GM12878 (cell line): ENCODE data around the gene TBCD. TPM values are rescaled to one million over a fixed set of nuclear protein-coding genes. Genes with fewer than 3 reads are reported as not detected.

ENCODE experiments used
- ATAC-seq: fragments of 200-7000 bp; cut with Tn5 transposase; 3 replicates; pipeline ENCODE4 v1.9.1; 2020; ENCODE audit warnings: mild to moderate bottlenecking, moderate library complexity
- BruUV-seq: library from RNA; stranded (reverse); fragments of 400-500 nt; replicated peaks from 2 replicates; lab custom pipeline; 2021; lab: Mats Ljungman, UMichigan
- CTCF ChIA-PET: fragments of 300-600 bp; sonication (Branson Sonifier 250); formaldehyde crosslinking; extraction: SDS; loops from one replicate; lab custom pipeline; 2021; ENCODE audit warnings: inconsistent platforms; lab: Yijun Ruan, JAX
- POLR2A ChIA-PET: fragments of 350-600 bp; formaldehyde crosslinking; extraction: SDS; loops from one replicate; lab custom pipeline; 2021; ENCODE audit warnings: inconsistent platforms; lab: Charles Lee
- RAD21 ChIA-PET: fragments of 300-600 bp; sonication (Branson Sonifier 250); formaldehyde crosslinking; loops from one replicate; lab custom pipeline; 2023; ENCODE audit warnings: antibody characterized with exemption; ENCODE audit not compliant: unreplicated experiment; lab: Charles Lee
- SMC1A ChIA-PET: fragments of 300-600 bp; sonication (Branson Sonifier 250); formaldehyde crosslinking; loops from one replicate; lab custom pipeline; 2023; ENCODE audit not compliant: unreplicated experiment, uncharacterized antibody; lab: Charles Lee
- DNase-seq: peaks from one replicate; pipeline ENCODE4 v3.0.0-alpha.2; 2011; ENCODE audit warnings: low read depth, low spot score
- FAIRE-seq: peaks from 3 replicates; lab custom pipeline; 2011; peaks lifted over from hg19 to GRCh38; lab: Jason Lieb, UNC
- H2AFZ ChIP-seq: 2 replicates; pipeline ENCODE4 v1.6.0; 2011; ENCODE audit warnings: low read depth, low read length, control low read depth; ENCODE audit not compliant: control insufficient read depth
- H3K27ac ChIP-seq: 2 replicates; pipeline ENCODE4 v1.5.1; 2011; ENCODE audit warnings: control low read depth; ENCODE audit not compliant: control insufficient read depth, insufficient read depth
- H3K27me3 ChIP-seq, 2 experiments: replicated peaks in 1 of 2; 2 replicates each; pipeline versions ENCODE4 v1.6.0 to v1.6.1; 2011; ENCODE audit warnings: low read length in 1 of 2; ENCODE audit not compliant: control insufficient read depth in 2 of 2, insufficient read depth in 2 of 2
- H3K36me3 ChIP-seq, 2 experiments: 2 replicates each; pipeline ENCODE4 v1.5.1; 2011; ENCODE audit warnings: low read length in 1 of 2; ENCODE audit not compliant: control insufficient read depth in 2 of 2, insufficient read depth in 2 of 2
- H3K4me1 ChIP-seq: 2 replicates; pipeline ENCODE4 v1.6.1; 2011; ENCODE audit warnings: mild to moderate bottlenecking, low read length, moderate library complexity, mixed read lengths; ENCODE audit not compliant: control insufficient read depth, insufficient read depth
- H3K4me2 ChIP-seq: 2 replicates; pipeline ENCODE4 v1.6.0; 2011; ENCODE audit warnings: control low read depth; ENCODE audit not compliant: control insufficient read depth, insufficient read depth
- H3K4me3 ChIP-seq: fragments of 200-600 bp; sonication (generic); 2 replicates; pipeline ENCODE4 v1.5.1; 2016
- H3K79me2 ChIP-seq: 2 replicates; pipeline ENCODE4 v1.6.0; 2011; ENCODE audit warnings: low read length; ENCODE audit not compliant: control insufficient read depth, insufficient read depth
- H3K9ac ChIP-seq: 2 replicates; pipeline ENCODE4 v1.8.0; 2011; ENCODE audit warnings: low read length, control low read depth, mixed read lengths; ENCODE audit not compliant: control insufficient read depth, insufficient read depth
- H3K9me3 ChIP-seq: replicated peaks from 3 replicates; pipeline ENCODE4 v1.5.1; 2011; ENCODE audit warnings: mild to moderate bottlenecking, low read length; ENCODE audit not compliant: control insufficient read depth, insufficient read depth
- H4K20me1 ChIP-seq: 2 replicates; pipeline ENCODE4 v1.6.0; 2011; ENCODE audit not compliant: control insufficient read depth, insufficient read depth
- CHD2 ChIP-seq: IDR thresholded peaks from 2 replicates; pipeline ENCODE4 v1.6.1; 2011; ENCODE audit warnings: low read depth, low read length, improper control_type of control experiment, borderline replicate concordance
- FOS ChIP-seq: IDR thresholded peaks from 3 replicates; pipeline ENCODE4 v1.6.1; 2011; ENCODE audit warnings: borderline replicate concordance; ENCODE audit not compliant: insufficient read length; ENCODE audit errors: extremely low read depth
- JUND ChIP-seq: IDR thresholded peaks from 2 replicates; pipeline ENCODE4 v1.6.1; 2012; ENCODE audit warnings: low read depth, mild to moderate bottlenecking, low read length, improper control_type of control experiment, moderate library complexity
- NKRF ChIP-seq: fragments of 450-650 bp; conservative IDR thresholded peaks from 2 replicates; pipeline ENCODE4 v1.6.1; 2017; ENCODE audit warnings: mild to moderate bottlenecking, moderate library complexity
- SREBF1 ChIP-seq: IDR thresholded peaks from 2 replicates; pipeline ENCODE4 v1.6.1; 2012; ENCODE audit warnings: mild to moderate bottlenecking, low read length
- ZNF207 ChIP-seq: fragments of 450-650 bp; IDR thresholded peaks from 2 replicates; pipeline ENCODE4 v1.6.1; 2014; ENCODE audit warnings: antibody characterized with exemption, mild to moderate bottlenecking, borderline replicate concordance
- WGBS: methylation state at CpG from one replicate; pipeline ENCODE4 v1.1.6; 2016; ENCODE audit warnings: low lambda C conversion rate; ENCODE audit not compliant: insufficient replicate concordance, insufficient coverage; ENCODE audit errors: missing lambda C conversion rate; 5-methylcytosine and 5-hydroxymethylcytosine counted together
- in situ Hi-C: fragments of 300-500 bp; cut with MboI; formaldehyde crosslinking; loops from 9 replicates; pipeline ENCODE4 v1.14.3; 2018; ENCODE audit warnings: mixed read lengths
- intact Hi-C: fragments of 100-400 bp; cut with micrococcal nuclease; formaldehyde crosslinking; loops from one replicate; pipeline ENCODE4 v1.14.2; 2022; ENCODE audit not compliant: unreplicated experiment
- polyA plus RNA-seq, 11 experiments: library from polyadenylated mRNA; depleted of rRNA in 4 of 11; unstranded in 6 of 11; stranded (reverse) in 5 of 11; fragments of >200 nt; fragmentation: Nextera tagmentation in 4 of 11; fragmentation: Illumina TruSeq in 1 of 11; extraction: Ambion mirVana in 4 of 11; extraction: Trizol in 1 of 11; gene quantifications; 1 replicate in 1 of 11; 2 replicates in 10 of 11; pipeline versions ENCODE4 v1.2.1 to v1.2.3, GENCODE V29; 2011 to 2016; ENCODE audit warnings: inconsistent platforms in 2 of 11, missing spikeins in 2 of 11, low read depth in 1 of 11
- total RNA-seq, 4 experiments: library from RNA; depleted of rRNA in 3 of 4; stranded (reverse); fragments of >200 nt in 3 of 4; fragmentation: Illumina TruSeq in 1 of 4; extraction: Trizol in 1 of 4; gene quantifications; 2 replicates each; pipeline versions ENCODE4 v1.2.1 to v1.2.3, GENCODE V29; 2013 to 2021

The TBCD gene
- total and polyA plus RNA-seq, 10 of the 15 experiments (the other 5 are each of a cell fraction or from before 2014, with no cell fraction given) = 10.3 to 114 (median 52.4) TPM

- no TSS peak for BruUV-seq
- no peak overlapping the region for H3K4me3 ChIP-seq
- no peaks in the 10 kb centered on the region for H3K27me3 ChIP-seq
- ATAC-seq (no peak), DNase-seq (no peak), FAIRE-seq (no peak)
- H3K36me3 ChIP-seq = no peaks in the 10 kb centered on the region
- no peaks in the 10 kb centered on the region for H3K79me2 ChIP-seq
- no peaks in the 10 kb centered on the region for H3K4me1 ChIP-seq
- H2AFZ ChIP-seq = no peak overlapping the region
- in situ Hi-C loops (no loop called here), intact Hi-C loops (no loop called here)
- H3K9ac ChIP-seq = no peak overlapping the region
- H3K9me3 ChIP-seq = peaks cover 2% of the 10 kb centered on the region; the same call in 2 of the 3 replicates
- SMC1A ChIA-PET = no interaction called here
- H3K27ac ChIP-seq = no peak overlapping the region
- CTCF ChIA-PET = interaction anchor here (0.6 kb wide), 1 partner anchor 48 kb away, joined by 3 read pairs; no protein-coding TSS in a partner anchor
- H4K20me1 ChIP-seq = no peaks in the 10 kb centered on the region
- POLR2A ChIA-PET = no interaction called here
- TF ChIP-seq NKRF = no peak
- no peak for TF ChIP-seq FOS
- TF ChIP-seq JUND = no peak
- no peak for TF ChIP-seq ZNF207
- no peak for TF ChIP-seq SREBF1
- TF ChIP-seq CHD2 = no peak
- H3K4me2 ChIP-seq = no peak overlapping the region
- RAD21 ChIA-PET = no interaction called here
- 87% methylated on average over 18 of the region's 18 CpGs for WGBS
Measured at GRCh38 chr17:82956146-82956725, 204.4 kb downstream of the TBCD start.
